Bronchial epithelial cell (primary cell): Measurements from ENCODE around the gene ANKS1B. TPM values are rescaled to one million over a fixed set of nuclear protein-coding genes. Genes with fewer than 3 reads are reported as not detected.
"Not testable (repeated sequence)": the region's sequence is repeated elsewhere in the genome, so short reads cannot be mapped to it uniquely, and the experiment has no call there.

ENCODE experiments used
- DNase-seq: peaks from one replicate; pipeline ENCODE4 v3.0.0-alpha.2; 2010; ENCODE audit warnings: low read depth
- FAIRE-seq: peaks from 2 replicates; lab custom pipeline; 2011; peaks lifted over from hg19 to GRCh38; lab: Jason Lieb, UNC
- H3K27me3 ChIP-seq: 2 replicates; pipeline ENCODE4 v1.5.1; 2011; ENCODE audit warnings: low read length; ENCODE audit not compliant: control insufficient read depth, insufficient read depth
- H3K36me3 ChIP-seq: 2 replicates; pipeline ENCODE4 v1.5.1; 2011; ENCODE audit warnings: low read length; ENCODE audit not compliant: control insufficient read depth, insufficient read depth
- H3K4me3 ChIP-seq: 2 replicates; pipeline ENCODE4 v1.5.1; 2011; ENCODE audit warnings: mild to moderate bottlenecking, low read depth, low read length, control low read depth
- CTCF ChIP-seq: IDR thresholded peaks from 2 replicates; pipeline ENCODE4 v1.5.1; 2011; ENCODE audit warnings: mild to moderate bottlenecking, moderate library complexity, low read length, control low read depth, inconsistent platforms; ENCODE audit not compliant: insufficient read depth, severe bottlenecking
- total RNA-seq: library from RNA; depleted of rRNA; stranded (reverse); fragments of >200 nt; gene quantifications from 2 replicates; pipeline ENCODE4 v1.2.1, GENCODE V29; 2014

ANKS1B gene
- total RNA-seq, 1 donor from 2014 or later = 0.26 TPM

GRCh38 chr12:99343960-99344359 lies 640.8 kb downstream of the ANKS1B start:
- FAIRE-seq (no peak), DNase-seq (no peak)
- Histone ChIP-seq H3K36me3 (no peaks in the 10 kb centered on the region), H3K4me3 (no peak overlapping the region), H3K27me3 (no peaks in the 10 kb centered on the region)
- TF ChIP-seq CTCF = no peak

- FAIRE-seq (no peak), DNase-seq (no peak)
- no peak for TF ChIP-seq CTCF
- H3K36me3 ChIP-seq = no peaks in the 10 kb centered on the region
- no peaks in the 10 kb centered on the region for H3K27me3 ChIP-seq
- H3K4me3 ChIP-seq = no peak overlapping the region
Observed at GRCh38 chr12:99339663-99340062, 645.1 kb downstream of the ANKS1B start.

- no peak for TF ChIP-seq CTCF
- no peaks in the 10 kb centered on the region for H3K36me3 ChIP-seq
- no peak overlapping the region for H3K4me3 ChIP-seq
- no peaks in the 10 kb centered on the region for H3K27me3 ChIP-seq
- no peak for DNase-seq
- no peak for FAIRE-seq
Observed at GRCh38 chr12:99334285-99335056, 650.3 kb downstream of the ANKS1B start.

- no peak for TF ChIP-seq CTCF
Observed at GRCh38 chr12:99332936-99333591, 651.7 kb downstream of the ANKS1B start.

GRCh38 chr12:99330216-99330615 lies 654.5 kb downstream of the ANKS1B start:
- DNase-seq = no peak
- H3K36me3 ChIP-seq = no peaks in the 10 kb centered on the region
- no peak overlapping the region for H3K4me3 ChIP-seq
- no peak for TF ChIP-seq CTCF
- no peaks in the 10 kb centered on the region for H3K27me3 ChIP-seq
- no peak for FAIRE-seq

More at GRCh38 chr12:99332936-99333591, 651.7 kb downstream of the ANKS1B start:
- Histone ChIP-seq H3K36me3 (no peaks in the 10 kb centered on the region), H3K4me3 (no peak overlapping the region), H3K27me3 (no peaks in the 10 kb centered on the region)
- no peak for DNase-seq
- FAIRE-seq = no peak

GRCh38 chr12:99321210-99321609 lies 663.5 kb downstream of the ANKS1B start:
- not testable (repeated sequence) for H3K27me3 ChIP-seq, H3K4me3 ChIP-seq, H3K36me3 ChIP-seq, DNase-seq, FAIRE-seq
